Measurements from ENCODE around the gene HPSE2.

GRCh38 chr10:99232360-99232999 lies 3.2 kb downstream of the HPSE2 start:
- TF ChIP-seq JUNB (IDR thresholded peaks at IDR 0.05) = no peak
- TF ChIP-seq SMC3 (IDR thresholded peaks at IDR 0.05) = no peak
- no peak for TF ChIP-seq CTCF (IDR thresholded peaks at IDR 0.05)
- no peak for TF ChIP-seq POLR2A (IDR thresholded peaks at IDR 0.05; ENCODE audit: low read length)
- TF ChIP-seq RAD21 (conservative IDR thresholded peaks at IDR 0.05 in 1 of 2, IDR thresholded peaks at IDR 0.05 in 1 of 2) = no peak
- TF ChIP-seq EP300 (IDR thresholded peaks at IDR 0.05) = no peak
- TF ChIP-seq KDM1A (IDR thresholded peaks at IDR 0.05; ENCODE audit: low read depth) = no peak
- no peak for TF ChIP-seq HMGXB4 (CRISPR knock-in tag; IDR thresholded peaks at IDR 0.05; ENCODE audit: borderline replicate concordance)
- TF ChIP-seq REST (IDR thresholded peaks at IDR 0.05) = no peak
- TF ChIP-seq USF2 (IDR thresholded peaks at IDR 0.05) = no peak
- TF ChIP-seq EHMT2 (IDR thresholded peaks at IDR 0.05; ENCODE audit: low read depth) = no peak
- no peak for TF ChIP-seq RFX5 (IDR thresholded peaks at IDR 0.05)
- no peak for TF ChIP-seq JUN (IDR thresholded peaks at IDR 0.05)
- TF ChIP-seq GATA3 (IDR thresholded peaks at IDR 0.05; ENCODE audit: borderline replicate concordance) = no peak

All from A549 (cell line).